Right forelimb (tissue), 1 donor: ENCODE results near the gene SPATA3.

Experiments used
- DNase-seq: peaks from one replicate; pipeline ENCODE4 v3.0.0-alpha.2; 2018

SPATA3 gene

GRCh38 chr2:230968921-230969658 lies 26.8 kb upstream of the SPATA3 start:
- DNase-seq, result no peak

GRCh38 chr2:230969659-230970015 lies 26.3 kb upstream of the SPATA3 start:
- DNase-seq, result no peak

GRCh38 chr2:230972046-230972445 lies 23.9 kb upstream of the SPATA3 start:
- no peak for DNase-seq

- no peak for DNase-seq
Observed at GRCh38 chr2:230974096-230974913, 21.6 kb upstream of the SPATA3 start.

DNA sequence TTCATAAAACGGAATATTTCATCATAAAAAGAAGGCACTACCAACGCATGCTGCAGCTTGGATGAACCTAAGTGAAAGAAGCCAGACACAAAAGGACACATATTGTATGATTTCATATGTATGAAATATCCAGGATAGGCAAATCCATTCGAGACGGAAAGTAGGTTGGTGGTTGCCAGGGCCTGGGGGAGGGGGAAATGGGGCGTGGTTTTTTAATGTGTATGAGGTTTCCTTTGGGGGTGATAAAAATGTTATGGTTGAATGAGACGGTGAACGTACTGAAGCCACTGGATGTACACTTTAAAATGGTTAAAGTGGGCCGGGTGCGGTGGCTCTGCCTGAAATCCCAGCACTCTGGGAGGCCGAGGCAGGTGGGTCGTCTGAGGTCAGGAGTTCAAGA lies 20.0 kb upstream of the SPATA3 start:
- DNase-seq, result no peak

- DNase-seq, result no peak
Observed at GRCh38 chr2:230976671-230977171, 19.2 kb upstream of the SPATA3 start.

DNA sequence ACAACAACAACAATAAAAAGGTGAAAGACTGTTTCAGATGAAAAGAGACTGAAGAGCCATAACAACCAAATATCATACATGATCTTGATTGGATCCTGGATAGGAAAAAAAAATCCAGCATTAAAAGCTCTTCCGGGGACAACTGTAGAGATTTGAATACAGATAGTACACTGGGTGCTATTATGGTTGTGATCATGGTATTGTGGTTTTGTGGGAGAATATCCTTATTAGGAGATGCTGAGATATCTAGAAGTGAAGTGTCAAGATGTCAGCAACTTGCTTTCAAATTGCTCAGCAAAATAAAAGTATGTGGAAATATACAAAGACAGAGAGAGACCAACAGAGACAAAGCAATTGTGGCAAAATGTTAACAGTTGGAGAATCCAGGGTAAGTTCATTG lies 15.5 kb upstream of the SPATA3 start:
- DNase-seq, result no peak

GRCh38 chr2:230981704-230982103 lies 14.2 kb upstream of the SPATA3 start:
- DNase-seq, result no peak

DNA sequence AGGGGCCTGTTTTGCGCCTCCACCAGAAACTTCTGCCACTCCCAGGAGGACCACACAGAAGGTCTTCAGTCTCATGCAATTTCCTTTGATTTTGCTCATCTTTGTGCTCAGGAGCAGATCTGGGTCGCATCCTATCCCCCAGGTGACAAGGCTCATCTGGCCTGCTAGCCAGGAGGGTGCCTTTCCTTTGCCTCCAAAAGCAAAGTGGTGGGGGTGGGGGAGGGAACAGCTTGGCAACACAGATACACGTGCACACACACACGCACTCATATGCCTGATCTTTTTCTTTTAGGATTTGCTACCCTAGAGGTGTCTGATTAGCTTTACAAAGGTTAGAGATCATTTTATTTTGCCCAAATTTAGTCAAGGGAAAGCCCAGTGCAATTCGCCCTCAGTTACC lies 13.8 kb upstream of the SPATA3 start:
- no peak for DNase-seq

GRCh38 chr2:230982528-230982927 lies 13.4 kb upstream of the SPATA3 start:
- DNase-seq, result no peak

DNA sequence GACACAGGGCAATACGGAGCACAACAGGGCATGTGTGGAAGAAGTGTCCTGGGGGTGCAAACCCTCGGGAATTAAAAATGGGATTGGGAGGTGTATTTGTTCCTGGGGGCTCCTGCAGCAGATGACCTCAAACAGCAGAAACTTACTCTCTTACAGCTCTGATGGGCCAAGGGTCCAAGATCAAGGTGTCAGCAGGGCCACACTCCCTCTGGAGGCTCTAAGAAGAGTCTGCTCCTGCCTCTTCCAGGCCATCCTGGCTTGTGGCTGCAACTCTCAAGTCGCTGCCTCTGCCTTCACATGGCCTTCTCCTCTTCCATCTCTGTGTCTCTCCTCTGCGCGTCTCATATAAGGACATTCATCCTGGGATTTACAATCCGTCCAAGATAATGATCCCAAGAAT lies 12.4 kb upstream of the SPATA3 start:
- no peak for DNase-seq

DNA sequence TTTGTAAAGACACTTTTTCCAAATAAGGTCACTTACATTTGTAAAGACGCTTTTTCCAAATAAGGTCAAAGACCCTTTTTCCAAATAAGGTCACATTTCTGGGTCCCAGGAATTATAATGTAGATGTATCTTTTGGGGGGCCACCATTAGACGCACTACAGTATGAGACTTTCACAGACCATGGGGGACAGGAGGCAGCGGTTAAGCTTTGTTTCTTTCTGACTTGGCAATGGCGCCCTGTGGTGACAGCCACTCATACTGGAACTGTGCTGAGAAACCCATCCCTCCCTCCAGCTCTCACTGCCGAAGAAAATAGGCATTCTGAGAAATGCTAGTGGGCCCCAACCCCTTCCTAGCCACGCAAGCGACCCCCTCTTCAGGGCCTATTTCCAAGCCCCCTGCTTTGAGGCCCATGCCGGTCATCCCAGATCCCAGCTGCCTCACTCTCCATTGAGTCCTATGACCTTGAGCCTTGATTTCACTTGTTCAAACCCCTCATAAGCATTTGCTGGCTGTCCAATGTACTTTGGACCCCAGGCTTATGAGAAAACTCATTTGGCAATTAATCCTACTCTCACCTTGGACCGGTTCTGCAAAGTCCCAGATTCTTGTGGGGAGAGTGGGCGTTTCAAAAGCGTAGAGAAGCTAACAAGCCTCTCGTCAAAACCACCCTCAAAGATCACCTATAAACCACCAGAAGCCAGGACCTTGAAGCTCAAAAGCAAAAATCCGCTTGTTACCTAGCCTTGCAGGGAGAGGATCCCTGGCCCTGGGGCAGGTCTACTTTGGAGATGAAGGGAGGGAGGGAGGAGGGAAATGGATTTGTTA lies 11.3 kb upstream of the SPATA3 start:
- no peak for DNase-seq

GRCh38 chr2:230985519-230986231 lies 10.2 kb upstream of the SPATA3 start:
- no peak for DNase-seq

DNA sequence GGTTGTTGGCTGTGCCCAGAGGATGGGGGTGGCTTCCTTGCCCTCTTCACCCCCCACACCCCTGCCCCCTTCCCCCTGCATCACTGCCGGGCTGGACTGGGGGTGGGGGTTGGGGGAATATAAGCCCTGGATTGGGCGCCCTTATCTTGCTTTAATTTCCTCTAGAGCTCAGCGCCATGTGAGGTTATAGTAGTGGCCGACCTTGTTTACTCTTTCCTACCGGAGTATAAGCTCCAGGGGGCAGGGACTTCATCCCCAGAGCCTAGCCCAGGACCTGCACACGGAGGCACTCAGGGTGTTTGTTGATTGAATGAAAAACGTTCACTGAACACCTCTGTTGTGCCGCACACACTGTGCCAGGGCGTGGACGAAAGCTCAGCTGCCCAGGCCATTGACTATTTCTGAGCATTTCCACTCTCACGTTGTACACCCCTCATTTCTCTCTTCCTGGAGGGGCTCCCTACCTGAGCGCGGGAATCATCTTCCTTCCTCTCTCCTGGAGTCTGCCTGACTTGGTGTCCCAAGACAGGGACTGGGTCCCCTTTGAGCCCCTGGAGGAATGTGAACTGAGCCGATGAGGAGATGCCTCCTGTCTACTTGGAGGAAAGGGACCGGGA lies 9.3 kb upstream of the SPATA3 start:
- no peak for DNase-seq

DNA sequence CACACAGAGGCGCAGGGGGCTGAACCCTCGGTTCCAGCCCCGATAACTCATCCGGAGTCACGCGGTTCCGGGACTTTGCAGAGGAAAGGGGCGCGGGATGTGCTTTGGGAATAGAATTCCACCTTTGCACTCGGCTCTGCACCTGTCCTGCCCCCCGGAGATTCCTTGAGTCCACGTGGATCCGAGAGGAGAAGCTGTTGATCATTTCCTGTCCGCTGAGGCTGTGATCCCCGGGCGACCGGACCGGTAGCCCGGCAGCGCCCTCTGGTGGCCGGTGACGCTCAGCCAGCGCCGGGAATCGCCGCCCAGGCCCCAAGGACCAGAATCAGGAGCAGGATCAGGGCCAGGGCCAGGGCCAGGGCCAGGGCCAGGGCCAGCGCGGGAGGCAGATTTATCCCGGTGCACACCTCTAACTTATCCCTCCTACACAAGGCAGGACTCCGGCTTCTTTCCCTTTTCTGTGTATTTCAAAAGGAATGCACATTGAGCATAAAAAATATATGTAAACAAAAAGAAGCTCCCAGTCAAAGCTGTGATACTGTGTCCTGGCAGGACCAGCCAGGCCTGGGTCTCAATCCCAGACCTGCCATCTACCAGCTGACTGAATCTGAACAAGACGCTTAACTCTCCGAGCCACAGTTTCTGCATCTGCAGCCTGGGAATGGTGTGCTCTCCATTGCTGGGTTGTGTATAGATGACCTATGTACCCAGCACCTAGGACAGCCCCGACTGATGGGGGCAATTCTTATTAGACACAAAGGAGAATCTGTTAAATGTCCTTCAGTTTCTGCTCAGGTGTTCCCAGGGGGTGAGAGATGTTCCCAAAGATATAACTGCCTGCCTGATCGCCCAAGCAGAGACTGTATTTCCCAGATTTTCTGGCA lies 8.5 kb upstream of the SPATA3 start:
- peak; percentile 91 for DNase-seq

DNA sequence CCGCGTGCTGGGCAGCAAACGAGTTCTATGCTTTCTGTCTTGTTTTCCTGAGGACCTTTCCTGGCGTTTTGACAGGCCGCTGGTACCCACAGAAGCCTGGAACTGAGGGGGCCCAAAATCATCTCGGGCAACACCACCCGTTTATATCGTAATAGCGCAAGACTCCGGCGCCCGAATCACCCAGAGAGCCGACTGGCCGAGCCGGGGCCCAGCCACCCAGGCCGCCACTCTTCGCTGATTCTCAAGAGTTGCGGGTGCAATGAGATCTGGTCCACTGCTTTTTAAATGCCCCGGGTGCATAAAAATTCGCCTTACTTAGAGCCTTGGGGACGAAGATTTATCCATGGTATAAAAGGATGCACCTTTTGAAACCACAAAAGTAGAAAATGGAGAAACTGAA lies 6.2 kb upstream of the SPATA3 start:
- no peak for DNase-seq

GRCh38 chr2:230990131-230990898 lies 5.6 kb upstream of the SPATA3 start:
- DNase-seq, result no peak

DNA sequence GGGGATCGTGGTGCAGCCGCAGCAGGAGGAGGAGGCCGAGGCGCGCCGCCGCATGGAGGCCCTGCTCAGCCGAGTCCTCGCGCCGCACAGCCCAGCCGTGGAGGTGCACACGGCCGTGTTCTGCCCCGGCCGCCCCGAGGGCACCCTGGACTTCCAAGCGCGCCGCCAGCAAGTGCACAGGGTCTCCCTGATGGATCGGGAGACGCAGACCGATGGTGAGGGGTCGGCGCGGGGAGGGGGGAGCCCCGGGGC lies 5.1 kb upstream of the SPATA3 start:
- no peak for DNase-seq

- DNase-seq, result no peak
Observed at GRCh38 chr2:230991598-230991997, 4.3 kb upstream of the SPATA3 start.

DNA sequence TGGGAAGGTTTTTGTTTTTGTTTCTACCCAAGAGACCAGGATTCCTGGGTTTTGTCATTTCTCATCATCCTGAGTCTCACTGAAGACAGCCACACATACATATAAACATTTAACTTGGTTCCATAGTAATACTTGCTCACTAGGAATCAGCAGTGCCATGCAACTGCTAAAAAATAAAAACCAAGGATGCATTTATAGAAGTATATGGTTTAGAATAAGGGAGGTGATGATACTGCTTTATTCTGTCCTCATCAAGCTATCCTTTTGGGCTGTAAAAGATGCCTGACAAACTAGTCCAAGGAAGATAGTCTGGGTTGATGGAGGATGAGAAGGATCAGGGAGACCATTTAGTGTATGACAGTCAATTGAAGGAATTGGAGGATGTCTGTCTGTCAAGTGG lies 740 bp downstream of the SPATA3 start:
- DNase-seq, result no peak

- no peak for DNase-seq
Observed at GRCh38 chr2:230998882-230999281, 3.0 kb downstream of the SPATA3 start.
